SK-N-MC (cell line): ENCODE data around the gene MAST3.

Experiments
- DNase-seq: peaks from one replicate; pipeline ENCODE4 v3.0.0-alpha.2; 2011; ENCODE audit warnings: low read depth, low spot score
- H3K27ac ChIP-seq: fragments of 200-600 bp; sonication (generic); 2 replicates; pipeline ENCODE4 v1.5.1; 2016; ENCODE audit warnings: mixed run types
- H3K36me3 ChIP-seq: fragments of 200-600 bp; sonication (generic); 2 replicates; pipeline ENCODE4 v1.6.1; 2017; ENCODE audit warnings: antibody characterized with exemption, low read length, mixed read lengths; ENCODE audit not compliant: insufficient read depth
- H3K4me3 ChIP-seq: fragments of 200-600 bp; sonication (generic); 2 replicates; pipeline ENCODE4 v1.5.1; 2016
- H3K9ac ChIP-seq: fragments of 200-600 bp; sonication (generic); 2 replicates; pipeline ENCODE4 v1.8.0; 2017; ENCODE audit warnings: mixed run types, mixed read lengths; ENCODE audit not compliant: insufficient read length
- H3K9me3 ChIP-seq: fragments of 200-600 bp; sonication (generic); 2 replicates; pipeline ENCODE4 v1.6.1; 2017; ENCODE audit warnings: low read depth, mild to moderate bottlenecking, antibody characterized with exemption, low read length, moderate library complexity, mixed read lengths
- EZH2 ChIP-seq: fragments of 200-600 bp; sonication (generic); IDR thresholded peaks from one replicate; pipeline ENCODE4 v1.6.1; 2017; ENCODE audit warnings: antibody characterized with exemption
- FOXP2 ChIP-seq: optimal IDR thresholded peaks from 2 replicates; pipeline ENCODE3; 2011; ENCODE audit warnings: mild to moderate bottlenecking, moderate library complexity; ENCODE audit not compliant: insufficient read depth; ENCODE audit errors: extremely low read length, control extremely low read depth
- POLR2AphosphoS5 ChIP-seq: IDR thresholded peaks from 2 replicates; pipeline ENCODE4 v1.6.1; 2012; ENCODE audit warnings: mild to moderate bottlenecking, low read depth, low read length, borderline replicate concordance

Gene MAST3

GRCh38 chr19:18113827-18114226 is 16.2 kb downstream of the MAST3 start:
- DNase-seq, result no peak
- no peaks in the 10 kb centered on the region for H3K36me3 ChIP-seq
- H3K9me3 ChIP-seq, result no peaks in the 10 kb centered on the region
- H3K27ac ChIP-seq, result no peak overlapping the region
- H3K4me3 ChIP-seq, result no peak overlapping the region
- H3K9ac ChIP-seq, result no peak overlapping the region
- TF ChIP-seq EZH2, result no peak
- no peak for TF ChIP-seq POLR2AphosphoS5
- TF ChIP-seq FOXP2, result no peak

GRCh38 chr19:18114483-18114882 is 16.9 kb downstream of the MAST3 start:
- H3K36me3 ChIP-seq, result no peaks in the 10 kb centered on the region
- no peak for TF ChIP-seq FOXP2
- no peak for TF ChIP-seq POLR2AphosphoS5
- TF ChIP-seq EZH2, result no peak

GRCh38 chr19:18117364-18117691 is 19.8 kb downstream of the MAST3 start:
- H3K36me3 ChIP-seq, result no peaks in the 10 kb centered on the region
- H3K9me3 ChIP-seq, result no peaks in the 10 kb centered on the region
- H3K9ac ChIP-seq, result no peak overlapping the region
- H3K27ac ChIP-seq, result 0 out of 2 replicates have a peak overlapping the region, but pooled peaks have one; percentile 25
- no peak for DNase-seq
- no peak for TF ChIP-seq FOXP2
- no peak for TF ChIP-seq EZH2
- TF ChIP-seq POLR2AphosphoS5, result no peak
- peak overlapping the region; percentile 92 for H3K4me3 ChIP-seq

More at GRCh38 chr19:18114483-18114882, 16.9 kb downstream of the MAST3 start:
- H3K4me3 ChIP-seq, result no peak overlapping the region
- no peak overlapping the region for H3K27ac ChIP-seq
- no peaks in the 10 kb centered on the region for H3K9me3 ChIP-seq
- no peak overlapping the region for H3K9ac ChIP-seq
- no peak for DNase-seq

GRCh38 chr19:18117692-18118378 is 20.3 kb downstream of the MAST3 start:
- H3K9ac ChIP-seq, result peak overlapping the region; percentile 81
- DNase-seq, result no peak
- TF ChIP-seq POLR2AphosphoS5 (no peak), FOXP2 (peak; percentile 11), EZH2 (no peak)
- no peaks in the 10 kb centered on the region for H3K36me3 ChIP-seq
- H3K4me3 ChIP-seq, result peak overlapping the region; percentile 92
- H3K27ac ChIP-seq, result no peak overlapping the region
- no peaks in the 10 kb centered on the region for H3K9me3 ChIP-seq

GRCh38 chr19:18118420-18119012 is 20.9 kb downstream of the MAST3 start:
- Histone ChIP-seq H3K9ac (peak overlapping the region; percentile 81), H3K36me3 (no peaks in the 10 kb centered on the region), H3K4me3 (peak overlapping the region; percentile 92), H3K27ac (no peak overlapping the region), H3K9me3 (no peaks in the 10 kb centered on the region)
- TF ChIP-seq FOXP2 (no peak), EZH2 (no peak), POLR2AphosphoS5 (no peak)
- no peak for DNase-seq

GRCh38 chr19:18119013-18119716 is 21.6 kb downstream of the MAST3 start:
- Histone ChIP-seq H3K27ac (no peak overlapping the region), H3K9me3 (no peaks in the 10 kb centered on the region), H3K36me3 (0 out of 2 replicates have a peak, but pooled peaks cover 2% of the 10 kb centered on the region), H3K9ac (no peak overlapping the region), H3K4me3 (peak overlapping the region; percentile 92)
- no peak for DNase-seq
- TF ChIP-seq POLR2AphosphoS5 (no peak), EZH2 (no peak), FOXP2 (no peak)

- Histone ChIP-seq H3K9me3 (no peaks in the 10 kb centered on the region), H3K9ac (no peak overlapping the region), H3K27ac (no peak overlapping the region), H3K4me3 (no peak overlapping the region), H3K36me3 (peaks cover 3% of the 10 kb centered on the region; the same call in 1 of the 2 replicates)
- no peak for TF ChIP-seq POLR2AphosphoS5
- TF ChIP-seq FOXP2, result no peak
- no peak for TF ChIP-seq EZH2
- no peak for DNase-seq
These were observed 22.1 kb downstream of the MAST3 start for GRCh38 chr19:18119717-18120105.

- Histone ChIP-seq H3K4me3 (no peak overlapping the region), H3K36me3 (peaks cover 3% of the 10 kb centered on the region; the same call in 1 of the 2 replicates), H3K9me3 (no peaks in the 10 kb centered on the region), H3K27ac (no peak overlapping the region), H3K9ac (no peak overlapping the region)
- TF ChIP-seq EZH2 (no peak), FOXP2 (no peak), POLR2AphosphoS5 (no peak)
- no peak for DNase-seq
These were observed 22.5 kb downstream of the MAST3 start for GRCh38 chr19:18120127-18120526.
